Spleen (tissue), 13 donors: ENCODE data around the gene FRMPD1. TPM values are rescaled to one million over a fixed set of nuclear protein-coding genes. Genes with fewer than 3 reads are reported as not detected.
"Not testable (repeated sequence)": the region's sequence is repeated elsewhere in the genome, so short reads cannot be mapped to it uniquely, and the experiment has no call there.

ENCODE experiments used
- DNase-seq: peaks from one replicate; pipeline ENCODE4 v3.0.0-alpha.2; 2020
- H3K27ac ChIP-seq, 8 donors: fragments of 200-600 bp; sonication (generic) in 7 of 8; 1 replicate in 4 of 8; 2 replicates in 4 of 8; pipeline versions ENCODE4 v1.5.0 to v1.8.0; 2016 to 2021; ENCODE audit warnings: inconsistent platforms in 4 of 8, mild to moderate bottlenecking in 4 of 8, moderate library complexity in 1 of 8
- H3K27me3 ChIP-seq, 7 donors: fragments of 200-600 bp; sonication (generic) in 6 of 7; replicated peaks in 1 of 7; 1 replicate in 4 of 7; 2 replicates in 3 of 7; pipeline versions ENCODE4 v1.5.0 to v1.8.0; 2016 to 2021; ENCODE audit warnings: inconsistent platforms in 3 of 7, mild to moderate bottlenecking in 1 of 7
- H3K36me3 ChIP-seq, 6 donors: fragments of 200-600 bp; sonication (generic) in 5 of 6; 1 replicate in 4 of 6; 2 replicates in 2 of 6; pipeline versions ENCODE4 v1.5.0 to v1.8.0; 2016 to 2021; ENCODE audit warnings: inconsistent platforms in 2 of 6
- H3K4me1 ChIP-seq, 6 donors: fragments of 200-600 bp; sonication (generic) in 5 of 6; 1 replicate in 3 of 6; 2 replicates in 3 of 6; pipeline versions ENCODE4 v1.5.0 to v1.8.0; 2016 to 2021; ENCODE audit warnings: inconsistent platforms in 3 of 6
- H3K4me3 ChIP-seq, 8 donors: fragments of 200-600 bp; sonication (generic) in 7 of 8; 1 replicate in 4 of 8; 2 replicates in 4 of 8; pipeline versions ENCODE4 v1.5.0 to v1.8.0; 2016 to 2021; ENCODE audit warnings: inconsistent platforms in 4 of 8, mild to moderate bottlenecking in 4 of 8, moderate library complexity in 2 of 8
- H3K9me3 ChIP-seq, 8 donors: fragments of 200-600 bp; sonication (generic) in 7 of 8; 1 replicate in 4 of 8; 2 replicates in 4 of 8; pipeline versions ENCODE4 v1.5.0 to v1.8.0; 2016 to 2021; ENCODE audit warnings: inconsistent platforms in 4 of 8
- POLR2A ChIP-seq, 3 donors: fragments of 450-650 bp; IDR thresholded peaks; one replicate each; pipeline ENCODE4 v1.5.1; 2017; ENCODE audit warnings: antibody characterized with exemption in 3 of 3, mild to moderate bottlenecking in 1 of 3
- POLR2AphosphoS5 ChIP-seq, 3 donors: sonication (generic); formaldehyde crosslinking; IDR thresholded peaks; one replicate each; pipeline ENCODE4 v1.5.1; 2017; ENCODE audit warnings: antibody characterized with exemption in 3 of 3
- WGBS, 5 donors: extraction: QIAGEN DNeasy Blood & Tissue Kit in 3 of 5; methylation state at CpG; one replicate each; pipeline versions ENCODE4 v1.1.5 to v1.1.7; 2013 to 2018; 5-methylcytosine and 5-hydroxymethylcytosine counted together
- intact Hi-C: fragments of 100-400 bp; cut with DNase I; formaldehyde crosslinking; loops from one replicate; pipeline ENCODE4 v1.15.0; 2023; ENCODE audit warnings: low total_unique reads
- long read RNA-seq, 2 donors: transcript quantifications; one replicate each; lab custom pipeline, GENCODE V29; 2026
- polyA plus RNA-seq, 3 donors: library from polyadenylated mRNA; stranded (reverse); fragments of 200-250 nt; gene quantifications; one replicate each; pipeline ENCODE4 v1.2.1, GENCODE V29; 2013
- total RNA-seq, 7 donors: library from RNA; depleted of rRNA in 3 of 7; stranded (reverse); fragments of >200 nt in 3 of 7; fragmentation: NEBNext Ultra II Directional in 4 of 7; extraction: Animal tissue kit (Norgen Biotek cat#: 25700) in 4 of 7; gene quantifications; one replicate each; pipeline versions ENCODE4 v1.1.0 to v1.2.1, GENCODE V29; 2016 to 2021
- TF ChIP-seq, protein P1 (sequence below), 11 experiments: fragments of 200-600 bp in 7 of 11; fragments of 450-650 bp in 4 of 11; sonication (generic) in 4 of 11; IDR thresholded peaks in 8 of 11; conservative IDR thresholded peaks in 3 of 11; 1 replicate in 7 of 11; 2 replicates in 4 of 11; pipeline versions ENCODE4 v1.4.0 to v1.8.0; 2016 to 2021; ENCODE audit warnings: antibody characterized with exemption in 11 of 11, inconsistent platforms in 4 of 11, mild to moderate bottlenecking in 1 of 11
- donor health status: healthy with polysubstance abuse.
- donor health status: DM: no; HTN: no; CAD: no; lungs with moderate emphysema.
- donor health status: DM: no; HTN: no; CAD: no.
- donor health status: Bipolar disorder and iron deficiency.
- donor health status: healthy.
- donor health status: DM: no; HTN: no; CAD: no.
- donor health status: DM: yes; HTN: yes; CAD: no.

The FRMPD1 gene, protein sequence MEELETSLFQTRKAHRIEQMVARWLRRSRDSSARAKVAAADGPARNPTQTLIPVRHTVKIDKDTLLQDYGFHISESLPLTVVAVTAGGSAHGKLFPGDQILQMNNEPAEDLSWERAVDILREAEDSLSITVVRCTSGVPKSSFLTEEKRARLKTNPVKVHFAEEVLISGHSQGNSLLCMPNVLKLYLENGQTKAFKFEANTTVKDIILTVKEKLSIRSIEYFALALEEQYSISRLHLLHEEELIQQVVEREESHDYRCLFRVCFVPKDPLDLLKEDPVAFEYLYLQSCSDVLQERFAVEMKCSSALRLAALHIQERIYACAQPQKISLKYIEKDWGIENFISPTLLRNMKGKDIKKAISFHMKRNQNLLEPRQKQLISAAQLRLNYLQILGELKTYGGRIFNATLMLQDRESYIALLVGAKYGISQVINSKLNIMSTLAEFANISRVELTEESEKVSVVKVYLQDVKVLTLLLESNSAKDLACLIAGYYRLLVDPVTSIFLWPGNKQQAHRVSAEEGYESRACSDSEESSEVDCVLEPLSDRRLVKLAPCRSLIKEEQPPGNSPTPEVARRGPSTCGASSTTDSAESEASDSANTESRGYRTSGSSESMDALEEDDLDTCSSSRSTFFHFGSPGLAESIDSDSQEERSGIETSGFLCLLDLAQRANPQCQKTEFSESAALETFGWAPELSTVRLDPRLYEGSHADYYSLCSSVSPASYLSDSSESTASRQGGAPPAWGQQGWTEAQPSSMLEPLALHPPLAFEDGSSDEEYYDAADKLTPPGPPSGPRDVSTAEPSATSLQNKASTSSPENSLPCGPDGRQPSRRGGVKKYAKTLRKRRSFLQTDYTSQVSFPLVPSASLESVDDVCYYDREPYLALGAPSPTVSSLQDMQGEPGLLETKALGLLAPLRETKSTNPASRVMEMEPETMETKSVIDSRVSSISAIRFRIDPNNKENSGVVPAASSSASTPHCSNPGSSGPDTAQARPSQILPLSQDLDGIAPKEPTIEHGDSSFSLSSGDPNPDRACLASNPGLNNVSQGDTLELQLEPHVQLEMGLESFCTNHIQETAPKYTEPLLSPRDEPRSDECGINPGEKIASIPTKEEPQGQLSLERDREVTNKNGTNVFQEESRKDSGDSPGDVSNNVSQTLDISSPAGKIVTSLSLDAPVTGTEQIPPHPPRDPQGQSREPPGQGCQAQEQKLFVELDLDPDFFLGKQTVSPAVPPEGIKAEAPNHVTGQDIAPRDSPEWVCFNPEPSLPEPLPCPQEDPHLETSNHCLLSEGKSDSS (N-terminal part only)
- total RNA-seq (under 1 TPM in 4 of 7 donors, not detected in 3; 0.09 to 0.47 (median 0.25) TPM), polyA plus RNA-seq (under 1 TPM; 0.10 to 0.32 (median 0.20) TPM)
- long read RNA-seq, donor 1 = 0 reads
- long read RNA-seq, donor 2 = 0 reads

DNA sequence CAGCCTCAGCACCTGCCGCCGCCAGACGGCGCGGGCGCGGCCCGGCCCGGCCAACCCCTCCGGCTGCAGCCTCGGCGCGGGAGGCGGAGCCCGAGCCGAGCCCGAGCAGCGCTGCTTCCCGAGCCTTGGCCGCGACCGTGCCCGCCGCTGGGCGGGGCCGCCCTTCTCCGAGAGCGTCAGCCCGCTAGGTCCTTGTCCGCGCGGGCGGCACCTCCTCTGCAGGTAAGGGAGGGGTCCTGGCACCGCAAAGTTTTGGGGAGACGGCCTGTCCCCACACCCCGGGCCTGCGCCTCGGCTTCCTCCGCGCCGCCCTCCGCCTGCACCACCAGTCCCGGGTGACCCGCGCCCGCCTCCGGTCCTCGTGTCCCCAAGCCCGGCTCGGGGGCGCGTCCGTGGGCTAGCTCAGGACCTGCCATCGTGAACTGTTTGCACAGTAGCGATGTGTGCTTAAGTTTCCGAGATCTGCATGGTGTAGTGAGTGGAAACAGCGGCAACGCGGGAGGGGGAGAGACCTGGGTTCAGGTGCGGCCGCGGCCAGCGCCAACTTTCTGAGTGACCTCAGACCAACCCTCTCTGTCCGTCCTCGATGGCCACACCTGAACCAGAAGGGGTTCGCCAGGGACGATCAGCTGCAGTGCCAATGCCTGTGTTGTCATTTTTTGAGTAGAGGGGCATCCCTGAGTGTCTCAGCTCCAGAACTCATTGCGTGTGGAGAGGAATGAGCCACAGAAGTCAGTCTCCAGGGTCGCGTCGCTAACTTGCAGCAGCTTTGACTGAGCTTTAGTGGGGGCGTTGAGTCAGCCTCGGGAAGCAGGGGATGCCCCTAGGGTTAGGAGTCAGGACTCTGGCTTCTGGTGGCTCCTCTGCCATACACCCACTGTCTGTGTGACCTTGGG is at the start of gene FRMPD1:
TSS of gene FRMPD1 (plus strand) at position 82 of the 896 bp plus-strand sequence. CDS start 41,688 bp downstream, outside the sequence.
- intact Hi-C loops = no loop called here
- 2 to 6% (median 2%) methylated on average over 35 to 73 of the region's 73 CpGs for WGBS, 5 donors

DNA sequence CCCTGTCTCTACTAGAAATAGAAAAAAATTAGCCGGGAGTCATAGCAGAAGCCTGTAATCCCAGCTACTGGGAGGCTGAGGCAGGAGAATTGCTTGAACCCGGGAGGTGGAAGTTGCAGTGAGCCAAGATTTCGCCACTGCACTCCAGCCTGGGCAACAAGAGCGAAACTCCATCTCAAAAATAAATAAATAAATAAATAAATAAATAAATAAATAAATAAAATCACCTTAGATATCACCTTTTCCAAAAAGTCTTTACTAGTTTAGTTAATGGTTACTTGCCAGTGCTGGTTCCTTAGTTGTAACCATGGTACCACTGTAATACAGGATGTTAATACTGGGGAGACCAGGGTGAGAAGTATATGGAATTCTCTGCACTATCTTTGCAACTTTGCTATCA is 48.7 kb upstream of the FRMPD1 start:
- DNase-seq, H3K27ac ChIP-seq, H3K36me3 ChIP-seq, intact Hi-C loops, H3K4me1 ChIP-seq, H3K9me3 ChIP-seq, H3K4me3 ChIP-seq: not testable (repeated sequence)
- WGBS, 5 donors = 83 to 93% (median 88%) methylated on average over 4 of the region's 4 CpGs
- peaks cover 0 to 23% (median 0%) of the 10 kb centered on the region in 7 donors for H3K27me3 ChIP-seq

More for the DNA sequence above, at the start of gene FRMPD1:
- peak within 1 kb of the TSS; percentile 36 to 81 (median 55) for H3K4me3 ChIP-seq
- H3K27ac ChIP-seq = no peak within 1 kb of the TSS
- no peaks in the 10 kb centered on the region for H3K36me3 ChIP-seq
- TF ChIP-seq, protein P1, sequence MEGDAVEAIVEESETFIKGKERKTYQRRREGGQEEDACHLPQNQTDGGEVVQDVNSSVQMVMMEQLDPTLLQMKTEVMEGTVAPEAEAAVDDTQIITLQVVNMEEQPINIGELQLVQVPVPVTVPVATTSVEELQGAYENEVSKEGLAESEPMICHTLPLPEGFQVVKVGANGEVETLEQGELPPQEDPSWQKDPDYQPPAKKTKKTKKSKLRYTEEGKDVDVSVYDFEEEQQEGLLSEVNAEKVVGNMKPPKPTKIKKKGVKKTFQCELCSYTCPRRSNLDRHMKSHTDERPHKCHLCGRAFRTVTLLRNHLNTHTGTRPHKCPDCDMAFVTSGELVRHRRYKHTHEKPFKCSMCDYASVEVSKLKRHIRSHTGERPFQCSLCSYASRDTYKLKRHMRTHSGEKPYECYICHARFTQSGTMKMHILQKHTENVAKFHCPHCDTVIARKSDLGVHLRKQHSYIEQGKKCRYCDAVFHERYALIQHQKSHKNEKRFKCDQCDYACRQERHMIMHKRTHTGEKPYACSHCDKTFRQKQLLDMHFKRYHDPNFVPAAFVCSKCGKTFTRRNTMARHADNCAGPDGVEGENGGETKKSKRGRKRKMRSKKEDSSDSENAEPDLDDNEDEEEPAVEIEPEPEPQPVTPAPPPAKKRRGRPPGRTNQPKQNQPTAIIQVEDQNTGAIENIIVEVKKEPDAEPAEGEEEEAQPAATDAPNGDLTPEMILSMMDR (IDR thresholded peaks at IDR 0.05 in 8 of 11, conservative IDR thresholded peaks at IDR 0.05 in 3 of 11) = peak in 1 of 11 experiments; percentile 18
- TF ChIP-seq POLR2AphosphoS5 (IDR thresholded peaks at IDR 0.05) = peak in 1 of 3 donors; percentile 20
- no peak for TF ChIP-seq POLR2A (IDR thresholded peaks at IDR 0.05)
- H3K4me1 ChIP-seq = peaks cover 0 to 20% (median 17%) of the 10 kb centered on the region in 6 donors
- H3K27me3 ChIP-seq = peaks cover 0 to 88% (median 30%) of the 10 kb centered on the region in 7 donors
- peak; percentile 89 for DNase-seq
- H3K9me3 ChIP-seq = no peaks in the 10 kb centered on the region

DNA sequence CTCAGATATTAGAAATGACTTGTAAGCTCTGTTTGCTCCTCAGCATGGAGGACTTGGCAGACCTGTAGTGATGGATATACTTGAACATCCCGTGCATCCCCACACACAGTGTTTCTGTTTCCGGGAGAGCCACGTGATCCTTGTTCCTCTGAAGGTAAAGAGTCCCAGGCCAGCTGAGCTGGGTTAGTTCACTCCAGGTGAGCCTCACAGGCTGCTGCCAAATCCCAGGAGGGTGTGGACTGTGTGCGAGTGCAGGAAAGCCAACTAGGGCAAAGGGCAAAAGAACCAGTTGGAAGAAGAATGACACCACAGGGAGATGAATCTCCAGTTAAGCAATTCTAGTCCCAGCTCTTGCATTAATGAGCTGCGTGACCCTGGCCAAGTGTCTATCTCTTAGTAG is 47.9 kb upstream of the FRMPD1 start:
- no peaks in the 10 kb centered on the region for H3K9me3 ChIP-seq
- TF ChIP-seq, protein P1 (IDR thresholded peaks at IDR 0.05 in 8 of 11, conservative IDR thresholded peaks at IDR 0.05 in 3 of 11) = no peak
- TF ChIP-seq POLR2A (IDR thresholded peaks at IDR 0.05) (no peak), POLR2AphosphoS5 (IDR thresholded peaks at IDR 0.05) (no peak)
- intact Hi-C loops = no loop called here
- 77 to 86% (median 83%) methylated on average over 5 of the region's 5 CpGs for WGBS, 5 donors
- H3K36me3 ChIP-seq = no peaks in the 10 kb centered on the region
- peaks cover 0 to 23% (median 0%) of the 10 kb centered on the region in 7 donors for H3K27me3 ChIP-seq
- no peak overlapping the region for H3K4me3 ChIP-seq
- DNase-seq = no peak
- H3K4me1 ChIP-seq = no peaks in the 10 kb centered on the region
- no peak overlapping the region for H3K27ac ChIP-seq
